HepG2 (cell line): ENCODE results near the gene SNRNP35. TPM values are rescaled to one million over a fixed set of nuclear protein-coding genes. Genes with fewer than 3 reads are reported as not detected.
A peak's percentile ranks its signal among the peaks of the same experiment; 100 is the strongest.

Experiments used
- ASH2L ChIP-seq: fragments of 300-600, 200-600 bp; sonication (generic); IDR thresholded peaks from 2 replicates; pipeline ENCODE4 v1.7.0; 2017; ENCODE audit warnings: low read depth, mild to moderate bottlenecking, moderate library complexity, mixed read lengths, low read length; ENCODE audit not compliant: insufficient read length
- ATF7-NPFF ChIP-seq: sonication (generic); formaldehyde crosslinking; IDR thresholded peaks from 2 replicates; pipeline ENCODE4 v1.8.1; 2023; ENCODE audit warnings: mild to moderate bottlenecking, low read depth, missing genetic modification reagents, moderate library complexity
- CCAR2 ChIP-seq: fragments of 200-400 bp; formaldehyde crosslinking; optimal IDR thresholded peaks from 2 replicates; pipeline ENCODE3; 2018; ENCODE audit warnings: low read depth, mild to moderate bottlenecking, low read length, moderate library complexity
- CREM ChIP-seq, 2 experiments: sonication (generic) in 1 of 2; formaldehyde crosslinking in 1 of 2; IDR thresholded peaks; 2 replicates each; pipeline versions ENCODE4 v1.4.0 to v1.6.1; 2016 to 2020; ENCODE audit warnings: antibody characterized with exemption in 1 of 2, mild to moderate bottlenecking in 1 of 2, missing genetic modification reagents in 1 of 2
- ELF3 ChIP-seq: IDR thresholded peaks from 2 replicates; pipeline ENCODE4 v1.6.1; 2016; ENCODE audit warnings: missing genetic modification reagents, missing compliant biosample characterization
- GATAD1 ChIP-seq: IDR thresholded peaks from 2 replicates; pipeline ENCODE4 v1.6.1; 2016; ENCODE audit warnings: missing genetic modification reagents, missing compliant biosample characterization
- HOXA9 ChIP-seq: sonication (generic); formaldehyde crosslinking; IDR thresholded peaks from 2 replicates; pipeline ENCODE4 v1.8.1; 2022; ENCODE audit warnings: missing genetic modification reagents, mild to moderate bottlenecking, moderate library complexity, borderline replicate concordance
- KIAA2018 ChIP-seq: sonication (generic); formaldehyde crosslinking; IDR thresholded peaks from 2 replicates; pipeline ENCODE4 v1.5.0; 2020; ENCODE audit warnings: mild to moderate bottlenecking, missing genetic modification reagents, borderline replicate concordance
- MIXL1 ChIP-seq: IDR thresholded peaks from 2 replicates; pipeline ENCODE4 v1.6.1; 2016
- NFRKB ChIP-seq: fragments of 450-650 bp; IDR thresholded peaks from 2 replicates; pipeline ENCODE4 v1.6.1; 2017
- NR2F1 ChIP-seq, 2 experiments: fragments of 450-650 bp in 1 of 2; formaldehyde crosslinking in 1 of 2; IDR thresholded peaks; 2 replicates each; pipeline versions ENCODE4 v1.5.0 to v1.6.1; 2016 to 2020; ENCODE audit warnings: mild to moderate bottlenecking in 1 of 2, missing compliant biosample characterization in 1 of 2, missing genetic modification reagents in 1 of 2, moderate library complexity in 1 of 2
- TFDP2 ChIP-seq: sonication (generic); formaldehyde crosslinking; IDR thresholded peaks from 2 replicates; pipeline ENCODE4 v1.4.0; 2020; ENCODE audit warnings: missing genetic modification reagents
- ZNF17 ChIP-seq: sonication (generic); formaldehyde crosslinking; IDR thresholded peaks from 2 replicates; pipeline ENCODE4 v1.5.0; 2020; ENCODE audit warnings: mild to moderate bottlenecking, missing genetic modification reagents
- ZNF275 ChIP-seq: sonication (generic); formaldehyde crosslinking; IDR thresholded peaks from 2 replicates; pipeline ENCODE4 v1.8.0; 2022; ENCODE audit warnings: missing genetic modification reagents, mild to moderate bottlenecking, inconsistent platforms, borderline replicate concordance
- ZNF317 ChIP-seq: sonication (generic); formaldehyde crosslinking; IDR thresholded peaks from 2 replicates; pipeline ENCODE4 v1.5.0; 2020; ENCODE audit warnings: mild to moderate bottlenecking, missing genetic modification reagents
- ZNF563 ChIP-seq: sonication (generic); formaldehyde crosslinking; IDR thresholded peaks from 2 replicates; pipeline ENCODE4 v1.8.0; 2022; ENCODE audit warnings: mild to moderate bottlenecking, moderate library complexity, missing genetic modification reagents
- ZSCAN31 ChIP-seq: sonication (generic); formaldehyde crosslinking; IDR thresholded peaks from 2 replicates; pipeline ENCODE4 v1.5.0; 2020; ENCODE audit warnings: low read depth, mild to moderate bottlenecking, missing genetic modification reagents
- polyA plus RNA-seq, 8 experiments: library from polyadenylated mRNA; depleted of rRNA in 3 of 8; stranded (reverse) in 7 of 8; unstranded in 1 of 8; fragments of >200 nt; fragmentation: Illumina TruSeq in 4 of 8; extraction: Trizol in 4 of 8; gene quantifications; 2 replicates each; pipeline versions ENCODE4 v1.2.1 to v1.2.3, GENCODE V29; 2011 to 2016; ENCODE audit warnings: low read depth in 4 of 8, missing spikeins in 1 of 8, mixed read lengths in 1 of 8; ENCODE audit not compliant: insufficient read depth in 1 of 8
- total RNA-seq, 5 experiments: library from RNA; depleted of rRNA; stranded (reverse); fragments of >200 nt; fragmentation: Illumina TruSeq; extraction: Trizol; gene quantifications; 2 replicates each; pipeline ENCODE4 v1.2.3, GENCODE V29; 2016; ENCODE audit warnings: low read depth in 1 of 5

Gene SNRNP35
- total and polyA plus RNA-seq, 2 of the 13 experiments (the other 11 are each of a cell fraction or from before 2014, with no cell fraction given): 11.3 to 22.6 TPM

- no peak for TF ChIP-seq KIAA2018 (CRISPR knock-in tag)
- TF ChIP-seq CREM (IDR thresholded peaks at IDR 0.05): peak; percentile 56
- no peak for TF ChIP-seq CREM (CRISPR knock-in tag; IDR thresholded peaks at IDR 0.05)
- peak; percentile 33; the same call in 1 of the 2 replicates for TF ChIP-seq ZNF563 (CRISPR knock-in tag)
- peak; percentile 91 for TF ChIP-seq GATAD1 (CRISPR knock-in tag)
- no peak for TF ChIP-seq ZNF17 (CRISPR knock-in tag)
- TF ChIP-seq CCAR2: no peak
- peak; percentile 51; the same call in 1 of the 2 replicates for TF ChIP-seq ZNF275
- TF ChIP-seq HOXA9 (CRISPR knock-in tag): no peak; the same call in 1 of the 2 replicates
- peak; percentile 68 for TF ChIP-seq ELF3 (CRISPR knock-in tag)
- TF ChIP-seq ASH2L: peak; percentile 96
- peak; percentile 84; the same call in 1 of the 2 replicates for TF ChIP-seq ZSCAN31 (CRISPR knock-in tag)
- TF ChIP-seq ZNF317 (CRISPR knock-in tag): no peak; the same call in none of the 2 replicates
- TF ChIP-seq MIXL1 (CRISPR knock-in tag): peak; percentile 67; the same call in 1 of the 2 replicates
- no peak for TF ChIP-seq NR2F1 (CRISPR knock-in tag; IDR thresholded peaks at IDR 0.05)
- peak; percentile 58; the same call in 1 of the 2 replicates for TF ChIP-seq TFDP2 (CRISPR knock-in tag)
- TF ChIP-seq ATF7-NPFF: peak; percentile 66
- TF ChIP-seq NFRKB: peak; percentile 67; the same call in 1 of the 2 replicates
Measured at GRCh38 chr12:123457980-123458779, at the start of gene SNRNP35 (continued).
